ENCODE results near the gene ADRM1.

GRCh38 chr20:62301773-62302340, 940 bp upstream of the ADRM1 start:
- TF ChIP-seq EP300 (IDR thresholded peaks at IDR 0.05; ENCODE audit: borderline replicate concordance) (no peak), TAF1 (IDR thresholded peaks at IDR 0.05; ENCODE audit: low read depth) (no peak), ZBTB7A (IDR thresholded peaks at IDR 0.05; ENCODE audit: low read depth) (no peak), EGR1 (IDR thresholded peaks at IDR 0.05) (no peak), RAD21 (IDR thresholded peaks at IDR 0.05; ENCODE audit: low read depth) (peak; percentile 56; the same call in 1 of the 2 replicates), CEBPB (IDR thresholded peaks at IDR 0.05) (peak; percentile 72), MAX (IDR thresholded peaks at IDR 0.05) (no peak; the same call in 1 of the 2 replicates)
